ENCODE measurements around the gene LONRF2.

The LONRF2 gene

DNA sequence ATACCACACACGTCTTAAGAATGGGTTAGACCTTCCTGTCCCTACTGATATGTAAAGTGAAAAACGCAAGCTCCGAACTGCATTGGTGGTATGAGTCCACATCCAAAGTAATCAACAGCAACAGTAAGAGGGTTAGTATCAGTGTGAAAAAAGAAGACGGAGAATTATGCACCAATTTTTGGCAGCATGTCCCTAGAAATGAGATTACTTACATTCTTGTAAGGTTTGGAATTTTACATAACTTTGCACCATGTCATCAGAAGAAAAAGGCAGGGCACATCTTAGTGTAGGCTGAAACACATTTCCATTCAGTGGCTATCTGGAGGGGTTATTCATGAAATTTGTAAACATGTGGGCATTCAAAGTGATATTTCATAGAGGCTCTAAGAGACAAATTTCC lies 88.2 kb downstream of the LONRF2 start:
- no peak for FAIRE-seq

- FAIRE-seq = no peak
Measured at GRCh38 chr2:100233061-100233460, 89.2 kb downstream of the LONRF2 start.

DNA sequence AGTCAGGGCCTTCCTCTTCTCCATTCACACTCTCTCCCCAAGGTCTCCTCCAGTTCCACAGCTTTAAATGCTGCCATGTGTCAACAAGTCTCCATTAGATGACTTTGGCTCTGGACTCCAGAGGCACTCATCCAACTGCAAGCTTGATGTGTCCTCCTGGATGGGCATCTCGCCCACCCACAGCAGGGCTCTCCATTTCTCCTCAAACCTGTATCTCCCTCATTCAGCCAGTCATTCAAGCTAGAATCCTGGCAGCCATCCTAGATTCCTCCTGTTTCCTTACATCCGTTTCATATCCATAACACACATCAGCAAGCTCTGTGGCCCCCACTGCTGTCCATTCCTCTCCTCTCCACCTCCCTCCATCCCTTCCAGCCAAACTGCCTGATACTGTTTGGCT lies 91.5 kb downstream of the LONRF2 start:
- FAIRE-seq = no peak

GRCh38 chr2:100228967-100229366 lies 93.3 kb downstream of the LONRF2 start:
- FAIRE-seq = no peak

DNA sequence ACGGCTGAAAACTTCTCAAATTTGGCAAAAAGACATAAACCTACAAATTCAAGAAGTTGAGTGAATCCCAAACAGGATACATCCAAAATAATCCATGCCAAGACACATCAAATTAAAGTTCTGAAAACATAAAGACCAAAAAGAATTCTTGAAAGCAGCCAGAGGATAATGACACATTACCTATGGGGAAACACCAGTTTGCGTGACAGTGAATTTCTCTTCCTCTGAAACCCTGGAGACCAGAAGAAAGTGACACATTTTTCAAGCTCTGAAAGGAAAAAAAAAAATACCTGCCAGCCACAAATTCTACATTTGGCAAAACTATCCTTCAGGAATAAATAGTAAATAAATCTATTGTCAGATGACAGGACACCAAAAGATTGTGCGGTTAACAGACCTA lies 93.9 kb downstream of the LONRF2 start:
- FAIRE-seq = no peak

DNA sequence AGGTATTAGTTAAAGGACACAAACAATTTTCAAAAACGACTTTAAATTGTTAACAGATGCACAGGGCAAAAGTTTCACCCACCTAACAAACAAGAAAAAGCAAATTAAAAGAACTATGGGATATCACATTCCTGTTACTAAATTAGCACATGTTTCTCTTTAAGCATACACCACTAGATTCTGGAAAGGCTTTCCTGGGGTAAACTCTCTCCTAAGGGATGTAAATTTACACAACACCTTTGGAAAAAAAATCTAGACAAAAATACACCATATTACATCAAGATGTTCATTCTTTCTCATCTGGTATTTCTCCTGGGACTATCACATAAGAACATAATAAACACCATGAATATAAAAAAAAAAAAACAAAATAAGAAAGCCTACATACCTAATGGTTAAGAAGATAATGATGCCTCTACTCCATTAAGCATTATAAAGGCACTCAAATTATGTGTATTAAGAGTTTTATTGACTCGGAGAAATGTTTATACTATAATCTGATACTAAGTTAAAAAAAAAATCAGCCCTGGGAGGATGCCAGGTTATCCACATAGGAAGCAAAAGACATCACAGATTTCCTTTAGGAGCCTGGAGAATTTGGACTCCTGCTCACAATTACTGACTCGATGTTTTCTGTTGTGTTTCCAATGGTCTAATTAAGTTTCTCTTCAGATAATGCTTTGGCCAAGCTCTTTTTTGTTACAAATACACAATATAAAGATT lies 97.2 kb downstream of the LONRF2 start:
- FAIRE-seq = no peak

- FAIRE-seq = no peak
Measured at GRCh38 chr2:100223502-100223901, 98.8 kb downstream of the LONRF2 start.

Measured in islet of Langerhans (tissue), 1 donor.